GM12891 (cell line): ENCODE data around the gene AGPAT3.

ENCODE experiments used
- PAX5 ChIP-seq: IDR thresholded peaks from 2 replicates; pipeline ENCODE4 v1.6.1; 2011; ENCODE audit warnings: low read length, moderate library complexity, mild to moderate bottlenecking; ENCODE audit not compliant: insufficient read depth, severe bottlenecking
- POLR2A ChIP-seq: IDR thresholded peaks from 2 replicates; pipeline ENCODE4 v1.6.1; 2011; ENCODE audit warnings: low read depth, low read length, control low read depth
- POLR2AphosphoS5 ChIP-seq: IDR thresholded peaks from 2 replicates; pipeline ENCODE4 v1.6.1; 2011; ENCODE audit warnings: low read depth, low read length, control low read depth
- POU2F2 ChIP-seq: IDR thresholded peaks from 2 replicates; pipeline ENCODE4 v1.6.1; 2011; ENCODE audit warnings: low read depth, mild to moderate bottlenecking, control low read depth, low read length, moderate library complexity
- TAF1 ChIP-seq: IDR thresholded peaks from 2 replicates; pipeline ENCODE4 v1.6.1; 2011; ENCODE audit warnings: low read depth, low read length, control low read depth

GRCh38 chr21:43910460-43910859, 45.4 kb downstream of the AGPAT3 start:
- TF ChIP-seq POLR2AphosphoS5: no peak
- TF ChIP-seq POLR2A: no peak
- no peak for TF ChIP-seq PAX5
- TF ChIP-seq TAF1: no peak
- TF ChIP-seq POU2F2: no peak
